Liver (tissue), 9 donors: ENCODE data around the gene ARHGEF40. TPM values are rescaled to one million over a fixed set of nuclear protein-coding genes. Genes with fewer than 3 reads are reported as not detected.

Experiments
- DNase-seq: peaks from one replicate; pipeline ENCODE4 v3.0.0-alpha.2; 2017; ENCODE audit warnings: low spot score
- H3K27ac ChIP-seq, 2 donors: one replicate each; pipeline ENCODE4 v1.7.0; 2013; ENCODE audit warnings: inconsistent platforms in 2 of 2, low read length in 2 of 2, control low read depth in 1 of 2, low read depth in 1 of 2, mild to moderate bottlenecking in 1 of 2
- H3K27me3 ChIP-seq, 4 donors: one replicate each; pipeline versions ENCODE4 v1.6.1 to v1.7.0; 2013; ENCODE audit warnings: low read length in 3 of 4, inconsistent platforms in 1 of 4, mild to moderate bottlenecking in 1 of 4, moderate library complexity in 1 of 4; ENCODE audit not compliant: control insufficient read depth in 4 of 4, insufficient read depth in 4 of 4
- H3K36me3 ChIP-seq, 4 donors: one replicate each; pipeline versions ENCODE4 v1.6.1 to v1.7.0; 2013; ENCODE audit warnings: low read length in 3 of 4, mild to moderate bottlenecking in 3 of 4, low read depth in 1 of 4, moderate library complexity in 1 of 4; ENCODE audit not compliant: control insufficient read depth in 4 of 4, insufficient read depth in 3 of 4
- H3K4me1 ChIP-seq, 4 donors: one replicate each; pipeline versions ENCODE4 v1.6.1 to v1.7.0; 2013; ENCODE audit warnings: low read length in 3 of 4, mild to moderate bottlenecking in 3 of 4, moderate library complexity in 1 of 4; ENCODE audit not compliant: control insufficient read depth in 4 of 4, insufficient read depth in 4 of 4
- H3K4me3 ChIP-seq, 3 donors: one replicate each; pipeline versions ENCODE4 v1.6.1 to v1.7.0; 2013; ENCODE audit warnings: low read length in 3 of 3, control low read depth in 1 of 3, low read depth in 1 of 3, mild to moderate bottlenecking in 1 of 3
- H3K9ac ChIP-seq, 2 donors: one replicate each; pipeline ENCODE4 v1.7.0; 2013; ENCODE audit warnings: low read length in 2 of 2, mild to moderate bottlenecking in 2 of 2, moderate library complexity in 2 of 2, control low read depth in 1 of 2, low read depth in 1 of 2
- H3K9me3 ChIP-seq, 4 donors: one replicate each; pipeline versions ENCODE4 v1.6.1 to v1.7.0; 2013; ENCODE audit warnings: low read length in 3 of 4; ENCODE audit not compliant: control insufficient read depth in 4 of 4
- ATF3 ChIP-seq: IDR thresholded peaks from 2 replicates; pipeline ENCODE4 v1.6.1; 2016; ENCODE audit warnings: antibody characterized with exemption
- CTCF ChIP-seq: fragments of 150-350 bp; IDR thresholded peaks from 2 replicates; pipeline ENCODE4 v1.5.1; 2017; ENCODE audit warnings: improper control_type of control experiment, low read depth, low read length; ENCODE audit not compliant: missing input control
- EGR1 ChIP-seq, 2 donors: IDR thresholded peaks; 2 replicates each; pipeline ENCODE4 v1.6.1; 2016 to 2018; ENCODE audit warnings: antibody characterized with exemption in 2 of 2, low read depth in 2 of 2
- FOXA1 ChIP-seq: IDR thresholded peaks from 2 replicates; pipeline ENCODE4 v1.6.1; 2016; ENCODE audit warnings: antibody characterized with exemption
- FOXA2 ChIP-seq: IDR thresholded peaks from 2 replicates; pipeline ENCODE4 v1.6.1; 2016; ENCODE audit warnings: antibody characterized with exemption
- GABPA ChIP-seq, 2 donors: IDR thresholded peaks in 1 of 2; conservative IDR thresholded peaks in 1 of 2; 2 replicates each; pipeline ENCODE4 v1.6.1; 2016; ENCODE audit warnings: antibody characterized with exemption in 2 of 2, mild to moderate bottlenecking in 1 of 2, moderate library complexity in 1 of 2
- HNF4A ChIP-seq, 2 donors: conservative IDR thresholded peaks; 2 replicates each; pipeline ENCODE4 v1.6.1; 2016; ENCODE audit warnings: antibody characterized with exemption in 2 of 2, mild to moderate bottlenecking in 2 of 2
- HNF4G ChIP-seq: IDR thresholded peaks from 2 replicates; pipeline ENCODE4 v1.6.1; 2016; ENCODE audit warnings: antibody characterized with exemption
- JUND ChIP-seq, 2 donors: IDR thresholded peaks; 2 replicates each; pipeline ENCODE4 v1.6.1; 2016; ENCODE audit warnings: antibody characterized with exemption in 2 of 2
- MAX ChIP-seq: IDR thresholded peaks from 2 replicates; pipeline ENCODE4 v1.6.1; 2016; ENCODE audit warnings: antibody characterized with exemption
- NR2F2 ChIP-seq: IDR thresholded peaks from 2 replicates; pipeline ENCODE4 v1.6.1; 2016; ENCODE audit warnings: antibody characterized with exemption
- RAD21 ChIP-seq, 2 donors: IDR thresholded peaks; 2 replicates each; pipeline ENCODE4 v1.6.1; 2016; ENCODE audit warnings: antibody characterized with exemption in 2 of 2, mild to moderate bottlenecking in 2 of 2
- REST ChIP-seq: IDR thresholded peaks from 2 replicates; pipeline ENCODE4 v1.6.1; 2016; ENCODE audit warnings: antibody characterized with exemption, mild to moderate bottlenecking
- RXRA ChIP-seq, 2 donors: IDR thresholded peaks; 2 replicates each; pipeline ENCODE4 v1.6.1; 2017 to 2018; ENCODE audit warnings: antibody characterized with exemption in 2 of 2, mild to moderate bottlenecking in 1 of 2
- SP1 ChIP-seq: IDR thresholded peaks from 2 replicates; pipeline ENCODE4 v1.6.1; 2018; ENCODE audit warnings: antibody characterized with exemption, mild to moderate bottlenecking
- TAF1 ChIP-seq: conservative IDR thresholded peaks from 2 replicates; pipeline ENCODE4 v1.6.1; 2016; ENCODE audit warnings: antibody characterized with exemption, mild to moderate bottlenecking
- YY1 ChIP-seq: IDR thresholded peaks from 2 replicates; pipeline ENCODE4 v1.6.1; 2016; ENCODE audit warnings: antibody characterized with exemption, mild to moderate bottlenecking
- WGBS: extraction: QIAGEN DNeasy Blood & Tissue Kit; methylation state at CpG from one replicate; pipeline ENCODE4 v1.1.7; 2013; 5-methylcytosine and 5-hydroxymethylcytosine counted together
- polyA plus RNA-seq, 2 donors: library from polyadenylated mRNA; stranded (reverse) in 1 of 2; unstranded in 1 of 2; fragments of 200-250 nt in 1 of 2; fragments of >200 nt in 1 of 2; fragmentation: Nextera tagmentation in 1 of 2; extraction: Ambion mirVana in 1 of 2; gene quantifications; one replicate each; pipeline versions ENCODE4 v1.2.1 to v1.2.3, GENCODE V29; 2013 to 2015
- total RNA-seq, 2 donors: library from RNA; depleted of rRNA; stranded (reverse); fragments of >200 nt; gene quantifications; one replicate each; pipeline ENCODE4 v1.2.3, GENCODE V29; 2014
- TF ChIP-seq, protein P1 (sequence below): IDR thresholded peaks from 2 replicates; pipeline ENCODE4 v1.6.1; 2016; ENCODE audit warnings: antibody characterized with exemption
- donor health status: healthy.
- donor health status: healthy.
- donor health status: healthy.
- donor health status: healthy.
- donor health status: healthy.

Gene ARHGEF40
- total and polyA plus RNA-seq, 4 donors, result 9.3 to 42.5 (median 16.9) TPM

DNA sequence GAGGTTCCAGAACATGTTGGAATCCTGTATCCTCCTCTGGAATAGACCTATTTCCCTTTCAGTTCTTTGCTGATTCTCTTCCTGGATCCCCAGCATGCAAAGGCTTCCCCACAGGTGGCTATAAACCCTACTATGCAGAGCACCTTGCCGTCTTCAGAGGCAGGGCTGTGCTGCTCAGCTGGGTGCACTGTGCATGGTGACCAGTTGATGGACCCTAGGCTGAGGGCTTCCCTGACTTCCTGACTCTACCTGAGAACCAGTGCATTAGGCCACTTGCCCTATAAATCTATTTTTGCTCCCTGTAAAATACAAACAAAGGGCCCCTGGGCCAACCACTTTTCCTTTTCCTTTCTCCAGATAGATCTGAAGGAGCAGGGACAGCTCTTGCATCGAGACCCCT is 14.3 kb downstream of the ARHGEF40 start:
- no peak overlapping the region for H3K9ac ChIP-seq
- no peak overlapping the region for H3K27ac ChIP-seq
- no peaks in the 10 kb centered on the region for H3K27me3 ChIP-seq
- WGBS, result 95% methylated on average over 2 of the region's 2 CpGs
- peaks cover 11 to 63% (median 42%) of the 10 kb centered on the region in 4 donors for H3K36me3 ChIP-seq
- TF ChIP-seq TAF1, result no peak
- no peak for TF ChIP-seq HNF4A (conservative IDR thresholded peaks at IDR 0.05)
- no peak for TF ChIP-seq REST
- TF ChIP-seq ATF3, result no peak
- H3K9me3 ChIP-seq, result no peaks in the 10 kb centered on the region
- peaks cover 9 to 29% (median 18%) of the 10 kb centered on the region in 4 donors for H3K4me1 ChIP-seq
- H3K4me3 ChIP-seq, result no peak overlapping the region
- no peak for DNase-seq

DNA sequence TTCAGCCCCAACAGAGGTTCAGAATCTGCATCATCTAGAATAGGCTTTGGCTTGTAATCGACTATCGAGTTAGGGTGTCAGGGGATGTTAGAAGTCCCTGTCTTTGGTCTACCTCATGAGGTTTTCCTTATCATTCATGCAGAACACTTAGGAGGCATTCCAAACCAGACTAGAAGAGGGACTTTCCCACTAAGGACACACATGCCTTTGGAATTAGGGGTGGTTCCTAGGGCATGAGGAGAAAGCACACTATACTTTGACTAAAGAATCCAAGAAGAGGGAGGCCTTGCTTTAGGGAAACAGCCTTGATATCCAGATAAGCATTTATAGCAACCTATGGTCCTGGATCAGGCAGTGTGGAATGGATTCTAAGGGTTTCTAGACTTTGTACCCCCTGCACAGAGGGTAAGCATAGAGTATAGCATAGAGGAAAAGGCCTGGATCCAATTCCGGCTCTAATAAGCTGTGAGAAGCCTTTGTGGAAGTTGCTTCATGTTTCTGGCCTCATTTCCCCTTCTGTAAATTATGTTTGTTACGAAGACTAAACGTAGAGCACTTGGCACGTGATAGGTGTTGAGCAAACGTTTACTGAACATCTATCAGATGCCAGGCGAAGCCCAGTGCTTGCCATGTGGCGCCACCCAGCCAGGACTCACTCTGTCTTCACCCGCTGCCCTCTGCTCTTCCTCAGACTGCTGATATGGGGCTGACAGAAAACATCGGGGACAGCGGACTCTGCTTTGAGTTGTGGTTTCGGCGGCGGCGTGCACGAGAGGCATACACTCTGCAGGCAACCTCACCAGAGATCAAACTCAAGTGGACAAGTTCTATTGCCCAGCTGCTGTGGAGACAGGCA is 15.1 kb downstream of the ARHGEF40 start:
- peaks cover 11 to 63% (median 41%) of the 10 kb centered on the region in 4 donors for H3K36me3 ChIP-seq
- 47% methylated on average over 17 of the region's 17 CpGs for WGBS
- no peaks in the 10 kb centered on the region for H3K27me3 ChIP-seq
- peak overlapping the region in 1 of 2 donors; percentile 2 for H3K9ac ChIP-seq
- TF ChIP-seq RAD21 (IDR thresholded peaks at IDR 0.05), result peak; percentile 50 to 52
- TF ChIP-seq CTCF, result no peak
- TF ChIP-seq REST, result no peak
- peak; percentile 22 for TF ChIP-seq HNF4G
- TF ChIP-seq RXRA (IDR thresholded peaks at IDR 0.05), result peak; percentile 72 to 89
- TF ChIP-seq FOXA1, result peak; percentile 13
- peak; percentile 73 to 81 for TF ChIP-seq HNF4A (conservative IDR thresholded peaks at IDR 0.05)
- peak; percentile 23 for TF ChIP-seq FOXA2
- peak in 1 of 2 donors; percentile 76 for TF ChIP-seq JUND (IDR thresholded peaks at IDR 0.05)
- TF ChIP-seq NR2F2, result no peak
- TF ChIP-seq, protein P1, sequence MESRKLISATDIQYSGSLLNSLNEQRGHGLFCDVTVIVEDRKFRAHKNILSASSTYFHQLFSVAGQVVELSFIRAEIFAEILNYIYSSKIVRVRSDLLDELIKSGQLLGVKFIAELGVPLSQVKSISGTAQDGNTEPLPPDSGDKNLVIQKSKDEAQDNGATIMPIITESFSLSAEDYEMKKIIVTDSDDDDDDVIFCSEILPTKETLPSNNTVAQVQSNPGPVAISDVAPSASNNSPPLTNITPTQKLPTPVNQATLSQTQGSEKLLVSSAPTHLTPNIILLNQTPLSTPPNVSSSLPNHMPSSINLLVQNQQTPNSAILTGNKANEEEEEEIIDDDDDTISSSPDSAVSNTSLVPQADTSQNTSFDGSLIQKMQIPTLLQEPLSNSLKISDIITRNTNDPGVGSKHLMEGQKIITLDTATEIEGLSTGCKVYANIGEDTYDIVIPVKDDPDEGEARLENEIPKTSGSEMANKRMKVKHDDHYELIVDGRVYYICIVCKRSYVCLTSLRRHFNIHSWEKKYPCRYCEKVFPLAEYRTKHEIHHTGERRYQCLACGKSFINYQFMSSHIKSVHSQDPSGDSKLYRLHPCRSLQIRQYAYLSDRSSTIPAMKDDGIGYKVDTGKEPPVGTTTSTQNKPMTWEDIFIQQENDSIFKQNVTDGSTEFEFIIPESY, result no peak
- peak; percentile 68 for TF ChIP-seq SP1
- no peak for TF ChIP-seq ATF3
- TF ChIP-seq MAX, result peak; percentile 97
- no peak for TF ChIP-seq TAF1
- TF ChIP-seq GABPA (IDR thresholded peaks at IDR 0.05 in 1 of 2, conservative IDR thresholded peaks at IDR 0.05 in 1 of 2), result peak; percentile 47 to 75
- no peak for TF ChIP-seq YY1
- peak in 1 of 2 donors; percentile 85 for TF ChIP-seq EGR1 (IDR thresholded peaks at IDR 0.05; ENCODE audit: low read depth in 2 of 2)
- DNase-seq, result no peak
- peak overlapping the region; percentile 39 to 66 for H3K27ac ChIP-seq
- H3K4me3 ChIP-seq, result no peak overlapping the region
- H3K9me3 ChIP-seq, result no peaks in the 10 kb centered on the region
- H3K4me1 ChIP-seq, result peaks cover 9 to 29% (median 18%) of the 10 kb centered on the region in 4 donors
